ENCODE measurements around the gene PARVG.

PARVG gene

GRCh38 chr22:44155115-44155514 is 25.6 kb upstream of the PARVG start:
- no peak for DNase-seq

DNA sequence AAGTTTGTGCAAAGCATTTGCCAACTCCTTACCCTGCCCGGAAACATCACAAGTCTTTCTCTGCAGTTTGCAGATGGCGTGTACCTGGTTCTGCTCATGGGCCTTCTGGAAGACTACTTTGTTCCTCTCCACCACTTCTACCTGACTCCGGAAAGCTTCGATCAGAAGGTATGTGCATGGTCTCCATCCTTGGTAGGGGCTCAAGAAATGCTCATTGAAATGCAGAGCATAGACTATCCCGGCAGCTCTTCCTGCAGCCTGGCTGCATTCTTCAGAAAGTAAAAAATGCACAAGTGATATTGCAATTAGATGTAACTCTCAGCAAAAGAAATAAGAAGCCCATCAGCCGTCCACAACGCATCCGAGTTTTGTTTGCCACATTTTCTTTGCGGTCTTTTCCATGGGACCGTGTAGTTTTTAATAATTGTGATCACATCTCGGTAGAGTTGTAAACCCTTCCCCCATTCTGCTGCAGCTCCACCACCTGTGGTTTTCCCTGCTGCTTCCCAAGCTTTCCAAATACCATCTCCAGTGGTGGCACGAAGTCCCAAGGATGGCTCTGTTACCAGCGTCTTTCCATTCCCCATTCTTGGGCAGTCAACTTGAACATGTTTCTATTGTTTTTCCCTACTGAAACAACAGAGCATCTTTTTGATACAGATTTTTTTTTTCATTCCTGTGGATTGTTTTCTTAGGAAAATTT is 22.7 kb upstream of the PARVG start:
- no peak for DNase-seq

GRCh38 chr22:44158816-44159215 is 21.9 kb upstream of the PARVG start:
- no peak for DNase-seq

GRCh38 chr22:44159221-44159620 is 21.5 kb upstream of the PARVG start:
- DNase-seq: no peak

- no peak for DNase-seq
Observed at GRCh38 chr22:44159811-44160210, 20.9 kb upstream of the PARVG start.

- no peak for DNase-seq
Observed at GRCh38 chr22:44160421-44160820, 20.3 kb upstream of the PARVG start.

DNA sequence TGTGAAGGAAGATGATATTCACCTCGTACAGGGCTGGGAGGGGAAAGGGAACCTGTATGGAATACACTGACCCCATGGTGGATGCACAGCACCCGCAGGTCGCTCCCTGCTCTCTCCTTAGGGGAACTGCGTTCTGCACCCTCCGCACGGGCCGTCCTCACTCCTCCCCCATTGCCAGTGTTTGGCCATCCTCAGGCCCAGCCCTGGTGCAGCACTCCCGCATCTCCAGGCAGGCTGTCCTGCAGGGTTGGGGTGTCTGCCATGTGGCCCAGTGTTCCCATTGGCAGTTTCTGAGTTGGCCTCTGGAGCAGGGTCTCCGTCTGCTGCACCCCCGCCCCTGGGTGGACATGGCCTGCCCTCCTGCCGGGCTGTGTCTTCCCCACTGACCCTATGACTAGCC is 19.1 kb upstream of the PARVG start:
- DNase-seq: no peak

DNA sequence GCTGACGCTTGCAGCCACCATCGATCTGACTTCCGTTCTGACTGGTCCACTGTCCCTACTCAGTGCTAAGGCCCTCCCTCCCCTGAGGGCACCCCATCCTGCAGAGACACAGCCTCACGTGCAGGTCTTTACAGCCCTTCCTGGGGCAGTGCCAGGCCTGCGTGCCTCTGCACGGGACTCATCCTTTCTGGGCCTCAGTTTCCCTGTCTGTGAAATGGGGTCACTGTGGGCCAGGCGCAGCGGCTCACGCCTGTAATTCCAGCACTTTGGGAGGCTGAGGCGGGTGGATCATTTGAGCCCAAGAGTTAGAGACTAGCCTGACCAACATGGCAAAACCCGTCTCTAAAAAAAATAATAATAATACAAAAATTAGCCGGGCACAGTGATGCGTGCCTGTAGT is 17.8 kb upstream of the PARVG start:
- no peak for DNase-seq

DNA sequence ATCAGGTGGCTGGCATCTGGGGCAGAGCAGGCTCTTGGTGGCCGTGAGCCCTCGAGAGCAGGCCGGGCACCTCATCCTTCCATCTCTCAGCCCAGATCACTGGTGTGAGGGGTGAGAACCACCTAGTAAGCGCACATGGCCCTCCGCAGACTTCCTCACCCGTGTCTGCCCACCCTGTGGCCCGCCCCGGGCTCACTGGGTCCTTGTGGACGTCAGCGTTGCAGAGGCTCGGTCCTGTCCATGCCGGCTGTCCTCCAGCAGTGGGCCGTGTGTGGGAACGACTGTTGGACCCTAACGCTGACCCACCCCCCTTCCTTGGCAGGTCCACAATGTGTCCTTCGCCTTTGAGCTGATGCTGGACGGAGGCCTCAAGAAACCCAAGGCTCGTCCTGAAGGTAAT is 17.2 kb upstream of the PARVG start:
- DNase-seq: no peak

GRCh38 chr22:44164031-44164430 is 16.7 kb upstream of the PARVG start:
- no peak for DNase-seq

GRCh38 chr22:44165286-44165874 is 15.3 kb upstream of the PARVG start:
- no peak for DNase-seq

- DNase-seq: no peak
Observed at GRCh38 chr22:44166498-44167276, 14.0 kb upstream of the PARVG start.

- no peak for DNase-seq
Observed at GRCh38 chr22:44167501-44167900, 13.2 kb upstream of the PARVG start.

DNA sequence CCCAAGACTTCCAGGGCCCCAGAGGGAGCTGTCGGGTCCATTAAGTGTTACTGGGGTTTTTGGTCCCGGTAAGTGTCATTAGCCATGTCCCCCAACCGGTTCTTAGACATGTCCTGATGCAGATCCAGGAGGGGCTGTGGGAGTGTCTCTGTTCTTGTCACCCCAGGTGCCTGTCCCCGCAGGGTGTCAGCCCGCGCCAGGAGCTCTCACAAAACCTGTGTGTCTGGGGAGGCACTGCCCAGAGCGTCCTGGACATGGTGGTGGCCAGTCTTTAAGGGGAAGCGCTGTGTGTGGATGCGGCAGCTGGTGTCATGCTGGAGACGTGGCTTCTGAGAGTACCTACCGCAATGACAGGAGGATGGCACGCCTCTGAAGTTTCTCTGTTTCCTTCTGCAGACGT is 12.5 kb upstream of the PARVG start:
- no peak for DNase-seq

DNA sequence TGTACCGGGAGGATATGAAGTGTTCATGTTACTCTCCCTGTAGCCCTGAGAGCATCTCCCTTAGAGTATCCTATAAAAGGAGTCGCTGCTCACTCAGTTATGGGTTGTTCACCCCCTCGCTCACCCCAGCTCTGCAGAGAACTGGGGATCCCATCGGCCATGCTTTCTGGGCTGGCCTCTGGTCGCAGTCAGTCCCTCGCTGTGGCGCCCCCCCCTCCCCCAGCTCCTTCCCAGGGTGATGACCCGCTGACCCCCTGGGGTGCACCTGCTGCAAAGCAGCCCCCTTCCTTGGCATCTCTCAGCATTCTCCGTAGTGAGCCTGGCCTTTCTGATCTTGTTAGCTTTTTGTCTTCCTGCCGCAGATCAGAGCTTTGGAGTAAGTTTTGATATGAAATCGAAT is 10.3 kb upstream of the PARVG start:
- no peak for DNase-seq

- no peak for DNase-seq
Observed at GRCh38 chr22:44171561-44171960, 9.2 kb upstream of the PARVG start.

- no peak for DNase-seq
Observed at GRCh38 chr22:44172370-44173108, 8.2 kb upstream of the PARVG start.

DNA sequence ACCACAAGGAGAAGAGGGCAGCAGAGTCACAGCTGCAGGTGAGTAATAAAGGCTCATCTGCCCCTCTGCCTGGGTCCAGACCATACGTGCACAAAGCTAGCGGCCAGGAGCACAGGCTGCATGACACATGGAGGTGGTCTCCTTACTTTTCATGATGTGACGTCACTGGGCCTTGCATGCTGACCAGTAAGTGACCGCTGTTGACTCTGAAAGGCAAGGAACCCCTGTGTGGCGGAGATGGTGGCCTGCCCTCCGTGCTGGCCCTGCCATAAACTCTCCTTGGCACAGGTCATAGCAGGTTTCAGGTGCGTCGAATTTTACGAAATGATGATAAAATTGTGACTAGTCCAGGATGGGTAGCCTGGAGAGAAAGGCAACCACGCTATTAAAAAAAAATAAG is 7.6 kb upstream of the PARVG start:
- DNase-seq: no peak

DNA sequence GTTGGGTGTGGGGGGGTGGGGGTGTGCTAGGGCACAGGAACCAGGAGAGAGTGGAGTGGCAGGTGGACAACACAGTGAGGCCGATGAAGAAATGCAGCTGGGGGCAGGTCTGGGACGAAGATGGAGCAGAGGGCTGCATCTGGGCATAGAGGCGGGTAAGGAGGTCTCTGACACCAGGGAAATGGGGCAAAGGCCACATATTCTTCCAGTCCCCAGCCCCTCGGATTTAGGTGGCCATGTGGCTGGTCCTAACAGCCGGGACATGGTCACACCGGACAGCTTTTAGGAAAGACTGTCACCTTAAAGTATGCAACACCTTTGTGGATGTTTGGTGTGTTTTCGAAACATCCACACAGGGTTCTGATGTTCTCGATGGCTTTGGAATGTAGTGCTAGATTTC is 5.0 kb upstream of the PARVG start:
- DNase-seq: no peak

GRCh38 chr22:44179196-44179988 is 1.3 kb upstream of the PARVG start:
- no peak for DNase-seq

DNA sequence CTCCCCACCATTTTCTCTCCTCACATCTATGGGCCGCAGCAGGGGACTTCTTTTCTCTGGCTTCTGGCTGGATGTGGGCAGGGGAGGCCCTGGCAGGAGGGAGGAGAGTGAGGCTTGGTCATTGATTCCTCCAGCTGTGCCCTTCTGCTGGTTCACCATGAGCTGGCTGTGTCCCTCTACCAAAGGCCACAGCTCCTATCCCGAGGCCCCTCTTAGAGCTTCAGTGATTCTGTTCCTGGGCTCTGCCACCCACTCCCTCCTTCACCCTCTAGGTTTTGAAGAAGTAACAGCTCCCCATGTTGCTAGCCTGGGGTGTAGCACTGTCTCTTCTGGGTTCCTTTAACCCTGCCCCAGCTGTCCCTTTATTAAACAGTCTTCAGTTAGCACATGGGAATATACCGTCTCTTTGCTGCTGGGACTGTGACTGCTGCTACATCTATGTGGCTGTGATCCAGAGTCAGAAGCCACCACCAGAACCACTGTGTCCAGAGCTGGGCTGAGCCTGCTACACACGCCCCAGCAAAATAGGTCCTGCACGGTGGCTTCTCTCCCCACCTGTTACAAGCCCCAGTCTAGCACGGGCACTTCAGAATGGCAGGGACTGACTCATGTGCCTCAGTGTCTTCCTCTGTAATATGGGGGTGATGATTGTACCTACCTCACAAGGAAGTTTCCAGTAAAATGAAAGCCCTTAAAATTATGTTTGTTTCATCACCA is 578 bp upstream of the PARVG start:
- DNase-seq: no peak
